Loucy (cell line): ENCODE results near the gene BOD1L1.

Experiments
- H2AFZ ChIP-seq: fragments of 200-600 bp; sonication (generic); 2 replicates; pipeline ENCODE4 v1.6.0; 2016; ENCODE audit warnings: antibody characterized with exemption, mild to moderate bottlenecking, low read length, moderate library complexity
- H3F3A ChIP-seq: fragments of 200-600 bp; 2 replicates; pipeline ENCODE4 v1.6.0; 2016; ENCODE audit warnings: antibody characterized with exemption, low read depth, mild to moderate bottlenecking
- H3K27me3 ChIP-seq: fragments of 200-600 bp; sonication (generic); 2 replicates; pipeline ENCODE4 v1.6.1; 2014; ENCODE audit warnings: low read length, mild to moderate bottlenecking; ENCODE audit not compliant: insufficient read depth, poor library complexity, severe bottlenecking
- H3K36me3 ChIP-seq: fragments of 200-600 bp; sonication (generic); 2 replicates; pipeline ENCODE4 v1.6.1; 2016; ENCODE audit warnings: low read length; ENCODE audit not compliant: insufficient read depth
- H3K4me1 ChIP-seq: fragments of 200-600 bp; sonication (generic); 2 replicates; pipeline ENCODE4 v1.5.1; 2014; ENCODE audit warnings: low read length, mild to moderate bottlenecking; ENCODE audit not compliant: insufficient read depth, poor library complexity, severe bottlenecking
- H3K4me2 ChIP-seq: fragments of 200-600 bp; sonication (generic); 2 replicates; pipeline ENCODE4 v1.6.0; 2014; ENCODE audit warnings: antibody characterized with exemption, low read length, low read depth, mild to moderate bottlenecking; ENCODE audit not compliant: poor library complexity, severe bottlenecking
- H3K4me3 ChIP-seq: fragments of 200-600 bp; sonication (generic); 2 replicates; pipeline ENCODE4 v1.5.1; 2014; ENCODE audit warnings: low read length, mild to moderate bottlenecking, mixed read lengths; ENCODE audit not compliant: poor library complexity, severe bottlenecking
- H3K79me2 ChIP-seq: fragments of 200-600 bp; sonication (generic); 2 replicates; pipeline ENCODE4 v1.6.1; 2014; ENCODE audit warnings: low read length; ENCODE audit not compliant: insufficient read depth
- H3K9ac ChIP-seq: fragments of 200-600 bp; sonication (generic); 2 replicates; pipeline ENCODE4 v1.6.0; 2014; ENCODE audit warnings: mild to moderate bottlenecking, low read depth, low read length, moderate library complexity; ENCODE audit not compliant: poor library complexity, severe bottlenecking
- H3K9me2 ChIP-seq: fragments of 200-600 bp; sonication (generic); replicated peaks from 2 replicates; pipeline ENCODE4 v1.6.1; 2016; ENCODE audit warnings: low read depth, low read length, mixed read lengths
- H3K9me3 ChIP-seq: fragments of 200-600 bp; sonication (generic); 2 replicates; pipeline ENCODE4 v1.6.1; 2014; ENCODE audit warnings: mild to moderate bottlenecking, antibody characterized with exemption, low read length, low read depth; ENCODE audit not compliant: insufficient read depth
- H4K20me1 ChIP-seq: fragments of 200-600 bp; sonication (generic); 2 replicates; pipeline ENCODE4 v1.6.0; 2014; ENCODE audit warnings: antibody characterized with exemption, low read length, mild to moderate bottlenecking; ENCODE audit not compliant: insufficient read depth, poor library complexity, severe bottlenecking
- EZH2phosphoT487 ChIP-seq: fragments of 200-600 bp; IDR thresholded peaks from 2 replicates; pipeline ENCODE4 v1.6.1; 2018; ENCODE audit warnings: antibody characterized with exemption, mild to moderate bottlenecking, moderate library complexity, borderline replicate concordance
- TF ChIP-seq, protein P1 (sequence below): fragments of 200-600 bp; sonication (generic); conservative IDR thresholded peaks from 2 replicates; pipeline ENCODE4 v1.5.1; 2014; ENCODE audit warnings: mild to moderate bottlenecking, antibody characterized with exemption, low read length

The BOD1L1 gene

DNA sequence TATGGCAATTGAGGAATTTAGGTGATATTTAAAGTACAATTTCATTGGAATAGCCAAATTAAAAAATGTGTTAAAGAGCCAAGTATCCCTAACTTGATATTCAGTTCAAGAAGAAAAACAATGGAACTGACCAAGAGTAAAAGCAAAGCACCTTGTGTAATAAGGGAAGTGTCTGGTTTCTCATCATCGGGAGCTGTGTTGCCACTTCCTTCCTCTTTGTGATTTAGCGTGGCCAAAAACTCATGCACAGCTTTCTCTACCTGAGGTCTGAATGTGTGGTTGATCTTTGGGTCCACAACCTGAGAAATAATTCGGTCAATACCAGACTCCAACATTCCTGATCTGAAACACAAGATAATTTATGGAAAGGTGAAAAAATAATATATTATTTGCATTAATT, 12.4 kb downstream of the BOD1L1 start:
- H4K20me1 ChIP-seq, result peaks cover 7% of the 10 kb centered on the region
- H3K9me3 ChIP-seq, result no peaks in the 10 kb centered on the region
- no peak overlapping the region for H2AFZ ChIP-seq
- H3K9ac ChIP-seq, result no peak overlapping the region
- no peaks in the 10 kb centered on the region for H3F3A ChIP-seq
- H3K27me3 ChIP-seq, result no peaks in the 10 kb centered on the region
- TF ChIP-seq, protein P1, sequence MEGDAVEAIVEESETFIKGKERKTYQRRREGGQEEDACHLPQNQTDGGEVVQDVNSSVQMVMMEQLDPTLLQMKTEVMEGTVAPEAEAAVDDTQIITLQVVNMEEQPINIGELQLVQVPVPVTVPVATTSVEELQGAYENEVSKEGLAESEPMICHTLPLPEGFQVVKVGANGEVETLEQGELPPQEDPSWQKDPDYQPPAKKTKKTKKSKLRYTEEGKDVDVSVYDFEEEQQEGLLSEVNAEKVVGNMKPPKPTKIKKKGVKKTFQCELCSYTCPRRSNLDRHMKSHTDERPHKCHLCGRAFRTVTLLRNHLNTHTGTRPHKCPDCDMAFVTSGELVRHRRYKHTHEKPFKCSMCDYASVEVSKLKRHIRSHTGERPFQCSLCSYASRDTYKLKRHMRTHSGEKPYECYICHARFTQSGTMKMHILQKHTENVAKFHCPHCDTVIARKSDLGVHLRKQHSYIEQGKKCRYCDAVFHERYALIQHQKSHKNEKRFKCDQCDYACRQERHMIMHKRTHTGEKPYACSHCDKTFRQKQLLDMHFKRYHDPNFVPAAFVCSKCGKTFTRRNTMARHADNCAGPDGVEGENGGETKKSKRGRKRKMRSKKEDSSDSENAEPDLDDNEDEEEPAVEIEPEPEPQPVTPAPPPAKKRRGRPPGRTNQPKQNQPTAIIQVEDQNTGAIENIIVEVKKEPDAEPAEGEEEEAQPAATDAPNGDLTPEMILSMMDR, result no peak
- no peak for TF ChIP-seq EZH2phosphoT487
- peaks cover 5% of the 10 kb centered on the region; the same call in 1 of the 2 replicates for H3K79me2 ChIP-seq
- peaks cover 92% of the 10 kb centered on the region for H3K36me3 ChIP-seq
- H3K9me2 ChIP-seq, result no peaks in the 10 kb centered on the region
- no peak overlapping the region for H3K4me3 ChIP-seq
- H3K4me2 ChIP-seq, result no peak overlapping the region
- H3K4me1 ChIP-seq, result peaks cover 10% of the 10 kb centered on the region

DNA sequence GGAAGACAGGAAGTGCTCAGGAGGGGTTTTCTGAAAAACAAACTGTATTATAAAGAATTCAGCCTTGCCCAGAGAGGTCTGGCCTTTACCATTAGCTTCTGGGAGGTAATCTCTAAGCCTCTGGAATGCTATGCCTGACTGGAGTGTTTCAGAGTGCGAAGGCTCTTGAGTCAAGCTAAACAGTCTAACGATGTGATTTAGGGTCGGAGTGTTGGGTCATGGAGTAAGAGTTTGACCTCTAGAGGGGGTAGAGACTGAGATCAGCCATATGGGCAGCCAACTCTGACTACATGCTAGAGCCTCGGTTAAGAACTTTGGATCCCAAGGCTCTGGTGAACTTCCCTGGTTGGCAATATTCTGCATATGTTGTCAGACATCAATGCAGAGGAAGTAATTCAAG, 15.0 kb downstream of the BOD1L1 start:
- Histone ChIP-seq H3K4me2 (no peak overlapping the region), H2AFZ (no peak overlapping the region), H3K4me1 (peaks cover 10% of the 10 kb centered on the region), H3K79me2 (no peaks in the 10 kb centered on the region), H4K20me1 (peaks cover 6% of the 10 kb centered on the region), H3K27me3 (no peaks in the 10 kb centered on the region), H3K36me3 (peaks cover 93% of the 10 kb centered on the region), H3K9me3 (no peaks in the 10 kb centered on the region), H3K9ac (no peak overlapping the region), H3F3A (no peaks in the 10 kb centered on the region), H3K4me3 (no peak overlapping the region), H3K9me2 (no peaks in the 10 kb centered on the region)
- no peak for TF ChIP-seq EZH2phosphoT487
- TF ChIP-seq, protein P1, result no peak

DNA sequence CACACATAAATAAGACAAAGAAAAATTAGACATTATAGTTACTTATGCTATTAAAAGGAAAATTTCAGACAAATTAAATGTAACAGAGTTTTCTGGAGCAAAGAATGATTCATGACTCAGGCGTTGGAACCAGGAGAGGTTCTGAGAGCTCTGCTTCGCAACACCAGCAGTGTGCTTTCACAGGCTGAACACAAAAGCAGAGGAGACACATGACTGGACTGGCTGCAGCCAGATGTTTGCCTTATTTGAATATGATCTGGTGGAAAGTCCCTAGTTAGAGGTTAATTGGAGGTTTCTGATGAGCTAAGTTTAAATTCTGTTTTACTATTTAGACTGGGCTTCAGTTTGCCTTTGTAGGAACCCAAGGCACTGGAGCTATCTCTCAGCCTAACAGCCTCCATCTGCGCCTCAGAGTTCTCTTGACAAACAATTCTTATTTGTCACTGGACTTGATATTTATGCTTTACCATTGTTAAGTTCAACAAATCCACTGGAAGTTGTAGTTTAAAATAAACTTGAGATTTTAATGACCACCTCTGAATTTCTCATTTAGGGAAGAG, 16.2 kb downstream of the BOD1L1 start:
- Histone ChIP-seq H4K20me1 (peaks cover 6% of the 10 kb centered on the region), H3K36me3 (peaks cover 94% of the 10 kb centered on the region), H3K4me2 (no peak overlapping the region), H3K9me2 (no peaks in the 10 kb centered on the region), H3K9ac (no peak overlapping the region), H3K27me3 (no peaks in the 10 kb centered on the region), H2AFZ (no peak overlapping the region), H3F3A (no peaks in the 10 kb centered on the region), H3K79me2 (no peaks in the 10 kb centered on the region), H3K4me1 (peaks cover 10% of the 10 kb centered on the region), H3K4me3 (no peak overlapping the region), H3K9me3 (no peaks in the 10 kb centered on the region)
- TF ChIP-seq EZH2phosphoT487, result no peak
- TF ChIP-seq, protein P1, result no peak
